ENCODE measurements around the gene RORB.

RORB gene

GRCh38 chr9:74662674-74663073 lies 165.5 kb downstream of the RORB start:
- in situ Hi-C loops (cut with MboI; ENCODE audit: low sequenced_read_pairs, unreplicated experiment) = no loop called here
- no peak for TF ChIP-seq CTCF (IDR thresholded peaks at IDR 0.05; ENCODE audit: borderline replicate concordance, control extremely low read depth, extremely low read depth, insufficient read depth, missing control alignments)
- DNase-seq (ENCODE audit: low spot score) = no peak

- in situ Hi-C loops (cut with MboI; ENCODE audit: low sequenced_read_pairs, unreplicated experiment) = no loop called here
- DNase-seq (ENCODE audit: low spot score) = no peak
- TF ChIP-seq CTCF (IDR thresholded peaks at IDR 0.05; ENCODE audit: borderline replicate concordance, control extremely low read depth, extremely low read depth, insufficient read depth, missing control alignments) = no peak
Measured at GRCh38 chr9:74663439-74663838, 166.3 kb downstream of the RORB start.

- no peak for TF ChIP-seq CTCF (IDR thresholded peaks at IDR 0.05; ENCODE audit: borderline replicate concordance, control extremely low read depth, extremely low read depth, insufficient read depth, missing control alignments)
- in situ Hi-C loops (cut with MboI; ENCODE audit: low sequenced_read_pairs, unreplicated experiment) = no loop called here
- no peak for DNase-seq (ENCODE audit: low spot score)
Measured at GRCh38 chr9:74666625-74667316, 169.6 kb downstream of the RORB start.

GRCh38 chr9:74672237-74672636 lies 175.1 kb downstream of the RORB start:
- in situ Hi-C loops (cut with MboI; ENCODE audit: low sequenced_read_pairs, unreplicated experiment) = no loop called here
- TF ChIP-seq CTCF (IDR thresholded peaks at IDR 0.05; ENCODE audit: borderline replicate concordance, control extremely low read depth, extremely low read depth, insufficient read depth, missing control alignments) = no peak

GRCh38 chr9:74674077-74674476 lies 176.9 kb downstream of the RORB start:
- no peak for DNase-seq (ENCODE audit: low spot score)
- in situ Hi-C loops (cut with MboI; ENCODE audit: low sequenced_read_pairs, unreplicated experiment) = no loop called here
- TF ChIP-seq CTCF (IDR thresholded peaks at IDR 0.05; ENCODE audit: borderline replicate concordance, control extremely low read depth, extremely low read depth, insufficient read depth, missing control alignments) = no peak

More at GRCh38 chr9:74672237-74672636, 175.1 kb downstream of the RORB start:
- DNase-seq (ENCODE audit: low spot score) = no peak

- no peak for DNase-seq (ENCODE audit: low spot score)
- TF ChIP-seq CTCF (IDR thresholded peaks at IDR 0.05; ENCODE audit: borderline replicate concordance, control extremely low read depth, extremely low read depth, insufficient read depth, missing control alignments) = no peak
- in situ Hi-C loops (cut with MboI; ENCODE audit: low sequenced_read_pairs, unreplicated experiment) = no loop called here
Measured at GRCh38 chr9:74681906-74682305, 184.8 kb downstream of the RORB start.
